DMS153 treated with DMSO at 0.1 percent for 48 hours (cell line): ENCODE measurements around the gene MYO5C.

Source experiments
- DNase-seq: peaks from one replicate; lab custom pipeline; 2025; ENCODE audit not compliant: unreplicated experiment; lab: John Stamatoyannopoulos, UW

The MYO5C gene

GRCh38 chr15:52214553-52214952, 81.1 kb downstream of the MYO5C start:
- DNase-seq, result no peak

GRCh38 chr15:52213206-52213605, 82.4 kb downstream of the MYO5C start:
- DNase-seq, result no peak

DNA sequence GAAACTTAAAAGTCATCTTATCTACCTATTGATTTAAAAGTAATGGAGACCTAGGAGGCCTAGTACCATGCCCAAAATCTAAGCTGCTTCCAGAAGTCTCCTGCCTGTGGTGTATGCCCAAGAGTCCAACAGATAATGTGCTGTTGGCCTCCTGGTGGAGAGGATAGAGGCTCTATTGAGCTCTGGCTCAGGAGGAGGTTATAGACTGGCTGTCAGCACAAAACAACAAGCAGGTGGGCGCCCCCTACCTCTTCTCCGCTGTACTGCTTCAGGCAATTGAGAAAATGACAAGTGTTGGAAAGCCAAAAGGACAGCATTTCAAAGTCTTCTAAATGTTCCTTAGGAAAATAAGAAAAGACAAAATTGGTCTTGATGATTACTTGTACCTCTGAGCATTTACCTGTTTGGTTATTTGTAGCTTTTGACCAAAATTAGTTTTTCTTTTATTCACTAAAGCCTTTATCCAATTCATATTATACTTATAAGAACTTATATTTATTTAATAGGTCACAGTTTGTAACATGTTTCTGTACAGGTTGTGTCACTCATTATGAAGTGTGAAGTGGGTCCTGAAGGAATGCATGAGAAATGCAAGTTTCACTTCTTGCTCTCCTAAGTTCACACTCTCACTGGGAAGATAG, 87.2 kb downstream of the MYO5C start:
- no peak for DNase-seq

GRCh38 chr15:52207191-52207590, 88.4 kb downstream of the MYO5C start:
- no peak for DNase-seq

- DNase-seq, result no peak
Measured at GRCh38 chr15:52206446-52206845, 89.2 kb downstream of the MYO5C start.

DNA sequence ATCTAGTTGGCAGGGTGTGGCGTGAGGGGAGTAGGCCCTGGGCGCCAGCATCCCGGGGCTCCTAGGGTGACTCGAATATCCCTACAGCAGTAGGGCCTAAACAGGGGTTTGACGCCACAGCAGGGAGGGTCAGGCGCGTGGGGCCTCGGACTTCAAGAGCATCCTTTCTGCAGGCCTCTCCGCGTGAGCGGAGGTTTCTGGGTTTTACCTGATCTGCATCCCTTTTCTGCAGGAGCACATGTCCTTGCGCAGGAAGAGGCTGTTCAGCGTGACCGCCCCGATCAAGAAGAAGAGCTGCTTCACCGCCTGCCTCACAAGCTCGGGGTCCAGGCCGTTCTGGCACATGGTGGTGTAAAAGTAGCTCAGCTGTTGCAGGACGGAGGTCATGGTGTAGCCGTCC, 90.9 kb downstream of the MYO5C start:
- DNase-seq, result no peak

DNA sequence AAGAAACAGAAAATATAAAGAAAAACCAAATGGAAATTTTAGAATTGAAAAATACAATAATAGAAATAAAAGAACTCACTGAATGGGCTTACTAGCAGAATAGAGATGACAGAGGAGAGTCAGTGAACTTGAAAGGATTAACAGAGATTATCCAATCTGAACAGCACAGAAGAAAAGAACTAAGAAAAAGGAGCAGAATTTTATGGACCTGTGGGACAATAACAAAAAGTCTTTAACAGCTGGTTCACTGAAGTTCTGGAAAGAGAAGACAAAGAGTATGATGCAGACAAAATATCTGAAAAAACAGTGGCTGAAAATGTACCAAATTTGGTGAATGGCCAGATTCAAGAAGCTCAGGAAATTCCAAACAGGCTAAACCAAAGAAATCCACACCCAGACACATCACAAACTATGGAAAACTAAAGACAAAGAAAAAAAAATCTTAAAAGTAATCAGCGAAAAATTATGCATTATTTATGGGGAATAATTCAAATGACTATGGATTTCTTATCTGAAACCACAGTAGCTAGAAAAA, 94.7 kb downstream of the MYO5C start:
- no peak for DNase-seq

- DNase-seq, result no peak
Measured at GRCh38 chr15:52199271-52199670, 96.3 kb downstream of the MYO5C start.

DNA sequence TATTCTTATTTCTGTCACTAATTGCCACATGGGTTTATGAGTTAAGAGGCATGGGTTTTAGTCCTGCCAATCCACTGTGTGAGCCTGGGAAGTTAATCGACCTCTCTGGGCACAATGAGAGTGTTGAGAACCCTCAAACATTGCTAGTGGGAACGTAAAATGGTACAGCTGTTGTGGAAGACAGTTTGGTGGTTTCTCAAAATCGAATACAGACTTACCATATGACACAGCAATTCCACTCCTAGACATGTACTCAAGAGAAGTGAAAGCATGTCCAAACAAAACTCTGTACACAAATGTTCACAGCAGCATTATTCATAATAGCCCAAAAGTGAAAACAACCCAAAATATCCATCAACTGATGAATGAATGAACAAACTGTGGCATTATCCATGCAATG, 98.7 kb downstream of the MYO5C start:
- DNase-seq, result no peak

GRCh38 chr15:52193791-52194190, 101.8 kb downstream of the MYO5C start:
- DNase-seq, result no peak

GRCh38 chr15:52193321-52193720, 102.3 kb downstream of the MYO5C start:
- no peak for DNase-seq

GRCh38 chr15:52191207-52191606, 104.4 kb downstream of the MYO5C start, which contains the start of gene GNB5:
GNB5 (minus strand) TSS chr15:52191392; CDS start chr15:52184676, 6,716 bp downstream.
- DNase-seq, result no peak

DNA sequence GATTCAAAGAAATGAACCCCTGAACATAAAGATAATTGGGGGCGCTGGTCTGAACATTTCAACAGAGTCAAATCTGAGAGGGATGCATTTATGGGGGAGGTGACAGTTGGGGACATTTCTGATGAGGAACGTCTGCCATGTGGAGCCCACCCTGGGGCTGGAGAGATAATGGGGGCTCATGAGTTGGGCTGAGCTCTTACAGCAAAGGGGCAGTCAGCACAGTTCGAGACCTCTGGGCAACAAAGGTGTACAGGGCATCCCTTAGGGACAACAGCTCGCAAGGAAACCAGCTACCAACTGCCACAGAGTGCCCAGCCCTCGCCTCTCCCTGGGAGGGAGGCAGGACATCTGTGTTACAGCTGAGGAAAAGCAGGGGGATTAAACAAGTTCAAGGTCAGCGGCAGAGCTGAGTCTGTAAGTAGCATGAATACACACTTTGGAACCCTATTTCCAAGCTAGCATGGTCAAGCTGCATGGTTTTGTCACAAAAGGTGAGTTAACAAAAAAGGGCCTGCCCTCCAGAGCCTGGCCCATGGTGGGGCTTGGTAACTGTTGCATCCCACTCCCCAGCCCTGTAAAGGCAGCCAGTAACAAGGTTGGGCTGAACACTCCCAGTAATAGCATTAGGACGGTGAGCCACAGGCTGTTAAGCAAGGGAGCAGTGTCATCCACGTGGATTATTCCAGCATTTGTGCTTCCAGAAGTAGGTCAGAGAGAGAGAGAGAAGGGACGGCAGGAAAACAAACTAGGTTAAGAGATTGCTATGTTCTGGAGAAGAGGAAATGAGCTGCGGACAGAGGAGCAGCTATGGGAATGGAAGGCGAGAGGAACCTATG, 108.7 kb downstream of the MYO5C start:
- DNase-seq, result no peak

DNA sequence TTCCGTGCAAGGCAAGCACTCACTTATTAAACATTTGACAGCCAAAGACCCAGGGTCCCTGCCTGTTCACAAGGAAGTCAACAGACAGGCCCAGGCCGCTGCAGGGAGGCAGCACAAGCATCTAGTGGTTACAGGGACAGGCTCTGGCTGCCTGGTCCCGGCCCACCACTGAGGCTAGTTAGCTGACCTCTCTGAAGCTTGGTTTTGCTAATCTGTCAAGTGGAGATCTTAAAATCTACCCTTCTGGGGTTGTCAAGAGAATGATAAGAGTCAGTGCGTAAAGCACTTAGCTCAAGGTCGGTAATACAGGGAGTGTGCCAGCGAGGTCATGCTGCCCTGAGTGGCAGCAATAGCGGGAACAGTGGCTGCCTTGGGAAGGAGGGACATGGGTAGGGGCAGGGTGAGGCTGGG, 110.4 kb downstream of the MYO5C start:
- no peak for DNase-seq

DNA sequence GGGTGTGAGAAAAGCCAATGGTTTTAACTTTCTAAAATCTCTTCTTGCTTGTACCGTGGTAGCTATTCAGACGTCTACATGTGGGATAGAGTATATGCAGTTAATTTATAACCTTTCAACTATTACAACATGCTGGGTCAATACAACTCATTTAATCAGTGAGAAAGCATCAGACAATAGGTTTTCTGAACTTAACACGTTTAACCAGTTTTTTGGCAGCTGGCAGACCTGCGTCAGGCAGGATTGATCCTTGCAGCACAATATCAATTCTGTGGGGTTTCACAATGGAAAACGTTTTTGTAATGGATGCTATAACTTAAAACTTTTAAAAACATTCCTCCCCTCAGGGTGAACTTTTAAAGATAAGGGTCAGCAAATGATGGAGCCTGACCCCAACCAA, 110.9 kb downstream of the MYO5C start:
- DNase-seq, result no peak

DNA sequence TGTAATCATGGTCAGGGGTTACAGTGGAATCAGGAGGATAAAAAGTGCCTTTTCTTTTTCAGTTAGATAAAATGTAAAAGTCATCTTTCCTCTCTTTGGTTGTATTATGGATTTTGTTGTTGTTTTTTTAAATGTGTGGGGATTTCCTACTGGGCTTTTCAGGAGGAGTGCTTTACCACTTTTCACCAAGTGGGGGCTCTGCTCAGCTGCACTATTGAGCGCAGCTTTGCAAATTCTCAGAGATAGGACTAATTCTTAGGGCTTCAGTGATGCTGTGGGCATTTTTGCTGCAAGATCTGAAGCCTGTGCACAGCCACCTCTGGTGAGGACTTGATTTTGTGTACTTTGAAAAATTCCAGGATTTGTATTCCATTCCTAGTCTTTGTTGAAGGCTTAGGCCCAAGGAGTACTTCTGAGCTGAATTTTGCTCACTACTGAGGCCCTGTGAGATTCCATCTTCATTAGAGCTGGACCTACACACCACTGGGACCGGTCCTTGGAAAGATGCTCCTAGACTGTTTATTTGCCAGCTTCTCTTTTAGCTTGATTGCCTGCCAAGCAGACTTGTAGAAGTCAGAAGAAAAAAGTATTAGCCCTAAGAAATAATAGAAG, 111.9 kb downstream of the MYO5C start:
- no peak for DNase-seq

DNA sequence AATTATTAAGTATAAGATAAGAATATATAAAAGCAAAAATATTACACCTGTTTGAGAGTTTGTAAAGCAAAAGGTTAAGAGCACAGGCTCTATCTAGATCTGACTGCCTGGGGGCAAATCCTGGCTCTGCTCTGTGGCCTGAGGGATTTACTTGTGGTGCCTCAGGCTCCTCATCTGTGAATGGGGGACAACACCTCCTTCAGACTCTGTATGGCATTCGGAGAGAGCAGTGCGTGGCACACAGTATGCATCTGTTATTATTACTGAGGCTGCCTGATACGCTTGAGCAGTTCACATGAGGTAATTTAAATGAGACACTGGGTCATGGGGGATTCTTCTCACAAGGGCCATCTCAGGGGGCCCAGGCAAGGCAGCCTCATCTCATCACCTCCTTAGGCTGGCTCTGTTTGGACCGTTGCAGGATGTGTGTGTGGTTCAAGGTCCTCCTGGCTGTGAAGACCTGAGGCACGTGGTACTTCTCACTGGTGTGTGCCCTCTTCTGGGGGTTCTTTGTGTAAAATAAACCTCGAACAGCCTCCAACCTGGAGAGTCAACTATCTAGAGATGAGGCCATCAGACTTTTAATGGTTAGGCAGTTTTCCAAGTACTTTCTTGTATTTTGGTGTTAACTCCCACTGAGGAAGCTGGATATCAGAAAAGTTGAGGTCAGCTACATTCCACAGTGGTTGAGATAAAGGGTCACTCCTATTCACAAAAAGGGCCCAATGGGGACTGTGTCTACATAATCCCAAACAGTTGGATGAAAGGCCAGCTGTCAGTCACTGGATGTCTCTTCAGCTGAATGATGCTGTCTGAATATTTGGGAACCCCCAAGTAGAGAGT, 113.4 kb downstream of the MYO5C start:
- DNase-seq, result no peak

DNA sequence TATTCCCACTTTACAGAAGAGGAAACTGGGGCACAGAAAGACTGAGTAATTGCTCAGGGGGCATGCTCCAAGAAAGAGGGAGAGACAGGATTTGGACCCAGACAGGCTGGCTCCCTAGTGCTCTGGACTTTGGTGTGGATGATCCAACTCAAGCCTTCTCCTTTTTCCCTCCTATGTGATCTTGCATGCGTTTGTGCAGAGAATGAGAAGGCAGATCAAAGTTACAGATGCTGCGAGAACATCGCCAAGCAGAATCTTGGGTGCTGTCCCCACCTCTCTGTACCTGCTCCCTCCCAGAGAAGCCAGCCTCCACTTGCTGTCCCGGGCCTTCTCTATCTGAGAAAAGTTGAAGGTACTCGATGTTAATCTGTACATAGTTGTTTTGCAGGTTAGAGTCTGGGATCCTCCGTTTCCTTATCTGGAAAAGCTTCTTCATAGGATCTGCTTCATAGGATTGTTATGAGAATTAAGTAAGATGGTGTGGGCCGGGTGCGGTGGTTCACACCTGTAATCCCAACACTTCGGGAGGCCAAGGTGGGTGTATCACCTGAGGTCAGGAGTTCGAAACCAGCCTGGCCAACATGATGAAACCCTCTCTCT, 114.7 kb downstream of the MYO5C start:
- DNase-seq, result no peak

DNA sequence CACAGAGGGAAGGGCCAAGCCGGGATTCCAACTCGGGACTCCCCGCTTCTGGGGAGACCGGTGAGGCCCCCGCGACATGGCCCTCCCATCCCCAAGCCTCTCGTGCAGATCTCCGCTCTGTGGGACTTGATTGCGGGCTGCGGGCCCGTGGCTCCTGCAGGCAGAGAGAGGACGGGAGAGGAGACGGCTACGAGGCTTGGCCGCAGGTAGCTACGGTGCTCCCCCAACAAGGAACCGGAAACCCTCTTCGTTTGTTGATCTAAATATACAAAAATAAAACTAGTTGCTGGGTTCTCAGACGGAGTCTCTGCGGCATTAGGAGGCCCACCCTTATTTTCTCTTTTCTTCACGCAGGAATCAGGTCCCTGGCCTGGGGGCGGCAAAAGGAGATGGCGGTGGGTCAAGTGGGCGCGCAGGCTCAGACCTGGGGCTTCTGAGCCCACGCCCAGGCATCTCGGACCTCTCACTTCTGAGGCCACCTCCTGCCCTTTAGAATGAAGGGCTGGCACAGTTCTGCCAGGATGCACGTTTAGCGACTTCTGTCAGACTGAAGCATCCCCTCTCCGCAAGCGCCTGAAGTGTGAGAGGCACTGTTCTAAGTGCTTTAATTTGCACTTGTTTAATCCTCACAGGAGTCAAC, 115.3 kb downstream of the MYO5C start:
- no peak for DNase-seq
